ENCODE data around the gene APOE.

The APOE gene

GRCh38 chr19:44892932-44893331 is 12.7 kb upstream of the APOE start:
- CTCF ChIA-PET, result no interaction called here
- peaks cover 28% of the 10 kb centered on the region for H3K36me3 Mint-ChIP-seq
- peak overlapping the region; percentile 95 for H3K4me3 Mint-ChIP-seq

GRCh38 chr19:44893332-44894051 is 12.1 kb upstream of the APOE start:
- H3K27ac Mint-ChIP-seq, result no peak overlapping the region
- peak overlapping the region; percentile 27 for H3K4me3 Mint-ChIP-seq
- CTCF ChIA-PET, result interaction anchor here (1.1 kb wide), 1 partner anchor 10 kb away, joined by 4 read pairs; no protein-coding TSS in a partner anchor
- H3K4me1 Mint-ChIP-seq, result peaks cover 32% of the 10 kb centered on the region
- peaks cover 32% of the 10 kb centered on the region for H3K36me3 Mint-ChIP-seq
- no peaks in the 10 kb centered on the region for H3K27me3 Mint-ChIP-seq
- no peak for DNase-seq
- no peaks in the 10 kb centered on the region for H3K9me3 Mint-ChIP-seq

More at GRCh38 chr19:44892932-44893331, 12.7 kb upstream of the APOE start:
- DNase-seq, result no peak
- no peaks in the 10 kb centered on the region for H3K27me3 Mint-ChIP-seq
- H3K9me3 Mint-ChIP-seq, result no peaks in the 10 kb centered on the region
- peaks cover 35% of the 10 kb centered on the region for H3K4me1 Mint-ChIP-seq
- peak overlapping the region; percentile 93 for H3K27ac Mint-ChIP-seq

- CTCF ChIA-PET, result interaction anchor here (1.1 kb wide), 1 partner anchor 9 kb away, joined by 4 read pairs; no protein-coding TSS in a partner anchor
- Mint-ChIP-seq H3K4me1 (peaks cover 30% of the 10 kb centered on the region), H3K36me3 (peaks cover 32% of the 10 kb centered on the region), H3K9me3 (no peaks in the 10 kb centered on the region), H3K27ac (no peak overlapping the region), H3K4me3 (no peak overlapping the region), H3K27me3 (no peaks in the 10 kb centered on the region)
- DNase-seq, result no peak
These were observed 11.6 kb upstream of the APOE start for GRCh38 chr19:44894052-44894400.

- no peak for DNase-seq
- H3K4me1 Mint-ChIP-seq, result peaks cover 28% of the 10 kb centered on the region
- no peaks in the 10 kb centered on the region for H3K9me3 Mint-ChIP-seq
- peak overlapping the region; percentile 37 for H3K27ac Mint-ChIP-seq
- H3K4me3 Mint-ChIP-seq, result no peak overlapping the region
- H3K27me3 Mint-ChIP-seq, result no peaks in the 10 kb centered on the region
- peaks cover 34% of the 10 kb centered on the region for H3K36me3 Mint-ChIP-seq
- CTCF ChIA-PET, result interaction anchor here (1.1 kb wide), 1 partner anchor 8 kb away, joined by 4 read pairs; no protein-coding TSS in a partner anchor
These were observed 10.7 kb upstream of the APOE start for GRCh38 chr19:44894946-44895345.

- Mint-ChIP-seq H3K9me3 (no peaks in the 10 kb centered on the region), H3K27ac (no peak overlapping the region), H3K4me1 (peaks cover 10% of the 10 kb centered on the region), H3K27me3 (no peaks in the 10 kb centered on the region), H3K36me3 (peaks cover 40% of the 10 kb centered on the region), H3K4me3 (no peak overlapping the region)
- CTCF ChIA-PET, result interaction anchor here (1.2 kb wide), 1 partner anchor 114 kb away, joined by 3 read pairs; no protein-coding TSS in a partner anchor
- DNase-seq, result no peak
These were observed 7.8 kb upstream of the APOE start for GRCh38 chr19:44897835-44898234.

GRCh38 chr19:44900328-44901244 is 5.0 kb upstream of the APOE start:
- no peak overlapping the region for H3K27ac Mint-ChIP-seq
- no peak overlapping the region for H3K4me3 Mint-ChIP-seq
- CTCF ChIA-PET, result no interaction called here
- peaks cover 19% of the 10 kb centered on the region for H3K27me3 Mint-ChIP-seq
- H3K4me1 Mint-ChIP-seq, result peaks cover 4% of the 10 kb centered on the region
- no peaks in the 10 kb centered on the region for H3K9me3 Mint-ChIP-seq
- peaks cover 33% of the 10 kb centered on the region for H3K36me3 Mint-ChIP-seq
- DNase-seq, result no peak

- Mint-ChIP-seq H3K9me3 (no peaks in the 10 kb centered on the region), H3K4me1 (peaks cover 11% of the 10 kb centered on the region), H3K36me3 (peaks cover 17% of the 10 kb centered on the region), H3K4me3 (no peak overlapping the region), H3K27me3 (peaks cover 44% of the 10 kb centered on the region), H3K27ac (no peak overlapping the region)
- CTCF ChIA-PET, result interaction anchor here (0.6 to 4.3 kb wide), 8 partner anchors 9 to 290 kb away, joined by 3 to 18 read pairs (median 5); no protein-coding TSS in a partner anchor
- DNase-seq, result no peak
These were observed 2.4 kb upstream of the APOE start for GRCh38 chr19:44903216-44903601.

- peaks cover 11% of the 10 kb centered on the region for H3K4me1 Mint-ChIP-seq
These were observed 1.8 kb upstream of the APOE start for GRCh38 chr19:44903602-44904425.

GRCh38 chr19:44904426-44904994 is 1.1 kb upstream of the APOE start:
- DNase-seq, result no peak

More at GRCh38 chr19:44903602-44904425, 1.8 kb upstream of the APOE start:
- CTCF ChIA-PET, result interaction anchor here (0.6 to 4.3 kb wide), 9 partner anchors 12 to 600 kb away, joined by 3 to 18 read pairs (median 5); no protein-coding TSS in a partner anchor
- Mint-ChIP-seq H3K9me3 (no peaks in the 10 kb centered on the region), H3K4me3 (no peak overlapping the region), H3K27ac (no peak overlapping the region), H3K27me3 (peaks cover 44% of the 10 kb centered on the region), H3K36me3 (peaks cover 16% of the 10 kb centered on the region)
- peak; percentile 77 for DNase-seq

GRCh38 chr19:44907613-44908012 is 2.0 kb downstream of the APOE start:
- Mint-ChIP-seq H3K27me3 (peaks cover 63% of the 10 kb centered on the region), H3K27ac (no peak overlapping the region), H3K36me3 (peaks cover 5% of the 10 kb centered on the region), H3K4me3 (no peak overlapping the region), H3K4me1 (peaks cover 11% of the 10 kb centered on the region), H3K9me3 (no peaks in the 10 kb centered on the region)
- CTCF ChIA-PET, result interaction anchor here (1.0 kb wide), 1 partner anchor 45 kb away, joined by 3 read pairs; no protein-coding TSS in a partner anchor
- no peak for DNase-seq

More at GRCh38 chr19:44904426-44904994, 1.1 kb upstream of the APOE start:
- H3K9me3 Mint-ChIP-seq, result no peaks in the 10 kb centered on the region
- peaks cover 11% of the 10 kb centered on the region for H3K4me1 Mint-ChIP-seq
- H3K4me3 Mint-ChIP-seq, result no peak overlapping the region
- CTCF ChIA-PET, result interaction anchor here (0.6 to 4.3 kb wide), 7 partner anchors 12 to 476 kb away, joined by 3 to 18 read pairs (median 5); no protein-coding TSS in a partner anchor
- H3K27ac Mint-ChIP-seq, result no peak overlapping the region
- peaks cover 44% of the 10 kb centered on the region for H3K27me3 Mint-ChIP-seq
- peaks cover 16% of the 10 kb centered on the region for H3K36me3 Mint-ChIP-seq

GRCh38 chr19:44908074-44908835 is 2.7 kb downstream of the APOE start:
- Mint-ChIP-seq H3K36me3 (peaks cover 4% of the 10 kb centered on the region), H3K27ac (no peak overlapping the region), H3K9me3 (no peaks in the 10 kb centered on the region), H3K27me3 (peaks cover 69% of the 10 kb centered on the region), H3K4me1 (peaks cover 11% of the 10 kb centered on the region), H3K4me3 (no peak overlapping the region)
- no peak for DNase-seq
- CTCF ChIA-PET, result no interaction called here

GRCh38 chr19:44908836-44909261 is 3.3 kb downstream of the APOE start:
- peaks cover 2% of the 10 kb centered on the region for H3K36me3 Mint-ChIP-seq
- H3K9me3 Mint-ChIP-seq, result no peaks in the 10 kb centered on the region
- no peak for DNase-seq
- CTCF ChIA-PET, result no interaction called here
- no peak overlapping the region for H3K4me3 Mint-ChIP-seq
- H3K27me3 Mint-ChIP-seq, result peaks cover 71% of the 10 kb centered on the region
- no peak overlapping the region for H3K27ac Mint-ChIP-seq
- peaks cover 11% of the 10 kb centered on the region for H3K4me1 Mint-ChIP-seq

- Mint-ChIP-seq H3K36me3 (no peaks in the 10 kb centered on the region), H3K9me3 (no peaks in the 10 kb centered on the region), H3K4me1 (peaks cover 19% of the 10 kb centered on the region), H3K27me3 (peaks cover 74% of the 10 kb centered on the region), H3K27ac (no peak overlapping the region), H3K4me3 (no peak overlapping the region)
- DNase-seq, result no peak
- CTCF ChIA-PET, result no interaction called here
These were observed 4.2 kb downstream of the APOE start for GRCh38 chr19:44909775-44910174.
